ENCODE data around the gene GPSM1. TPM values are rescaled to one million over a fixed set of nuclear protein-coding genes. Genes with fewer than 3 reads are reported as not detected.

GPSM1 gene
- total RNA-seq, 1 donor from 2014 or later = 16.6 TPM

GRCh38 chr9:136331556-136332481 lies 4.5 kb downstream of the GPSM1 start:
- no peak for DNase-seq (ENCODE audit: low spot score)

DNA sequence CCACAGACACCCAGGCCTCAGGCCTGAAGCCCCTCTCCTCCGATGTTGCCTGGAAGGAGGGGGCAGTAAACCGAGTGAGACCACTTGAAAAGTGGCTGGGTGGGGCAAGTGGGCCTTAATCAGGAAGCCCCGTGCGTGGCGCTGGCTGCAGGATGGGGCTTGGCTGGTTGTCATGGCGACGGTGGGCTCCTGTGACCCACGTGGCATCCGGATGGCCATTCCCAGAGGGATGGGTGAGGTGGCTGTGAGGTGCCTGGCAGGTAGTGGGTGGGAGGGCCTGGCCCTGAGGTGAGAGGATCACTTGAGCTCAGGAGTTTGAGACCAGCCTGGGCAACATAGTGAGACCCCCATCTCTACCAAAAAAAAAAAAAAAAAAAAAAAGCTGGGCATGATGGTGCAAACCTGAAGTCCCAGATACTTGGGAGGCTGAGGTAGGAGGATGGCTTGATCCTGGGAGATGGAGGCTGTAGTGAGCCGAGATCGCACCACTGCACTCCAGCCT lies 5.2 kb downstream of the GPSM1 start:
- no peak for DNase-seq (ENCODE audit: low spot score)

GRCh38 chr9:136333045-136333444 lies 5.7 kb downstream of the GPSM1 start:
- DNase-seq (ENCODE audit: low spot score) = no peak

- no peak for DNase-seq (ENCODE audit: low spot score)
Observed at GRCh38 chr9:136333486-136333885, 6.1 kb downstream of the GPSM1 start.

DNA sequence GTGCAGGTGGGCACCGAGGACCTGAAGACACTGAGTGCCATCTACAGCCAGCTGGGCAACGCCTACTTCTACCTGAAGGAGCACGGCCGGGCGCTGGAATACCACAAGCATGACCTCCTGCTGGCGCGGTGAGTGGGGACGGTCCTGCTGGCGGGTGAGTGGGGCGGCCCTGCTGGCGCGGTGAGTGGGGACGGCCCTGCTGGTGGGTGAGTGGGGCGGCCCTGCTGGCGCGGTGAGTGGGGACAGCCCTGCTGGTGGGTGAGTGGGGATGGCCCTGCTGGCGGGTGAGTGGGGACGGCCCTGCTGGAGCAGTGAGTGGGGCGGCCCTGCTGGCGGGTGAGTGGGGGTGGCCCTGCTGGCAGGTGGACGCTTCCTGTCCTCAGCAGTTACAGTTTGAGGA lies 7.2 kb downstream of the GPSM1 start:
- DNase-seq (ENCODE audit: low spot score) = no peak

DNA sequence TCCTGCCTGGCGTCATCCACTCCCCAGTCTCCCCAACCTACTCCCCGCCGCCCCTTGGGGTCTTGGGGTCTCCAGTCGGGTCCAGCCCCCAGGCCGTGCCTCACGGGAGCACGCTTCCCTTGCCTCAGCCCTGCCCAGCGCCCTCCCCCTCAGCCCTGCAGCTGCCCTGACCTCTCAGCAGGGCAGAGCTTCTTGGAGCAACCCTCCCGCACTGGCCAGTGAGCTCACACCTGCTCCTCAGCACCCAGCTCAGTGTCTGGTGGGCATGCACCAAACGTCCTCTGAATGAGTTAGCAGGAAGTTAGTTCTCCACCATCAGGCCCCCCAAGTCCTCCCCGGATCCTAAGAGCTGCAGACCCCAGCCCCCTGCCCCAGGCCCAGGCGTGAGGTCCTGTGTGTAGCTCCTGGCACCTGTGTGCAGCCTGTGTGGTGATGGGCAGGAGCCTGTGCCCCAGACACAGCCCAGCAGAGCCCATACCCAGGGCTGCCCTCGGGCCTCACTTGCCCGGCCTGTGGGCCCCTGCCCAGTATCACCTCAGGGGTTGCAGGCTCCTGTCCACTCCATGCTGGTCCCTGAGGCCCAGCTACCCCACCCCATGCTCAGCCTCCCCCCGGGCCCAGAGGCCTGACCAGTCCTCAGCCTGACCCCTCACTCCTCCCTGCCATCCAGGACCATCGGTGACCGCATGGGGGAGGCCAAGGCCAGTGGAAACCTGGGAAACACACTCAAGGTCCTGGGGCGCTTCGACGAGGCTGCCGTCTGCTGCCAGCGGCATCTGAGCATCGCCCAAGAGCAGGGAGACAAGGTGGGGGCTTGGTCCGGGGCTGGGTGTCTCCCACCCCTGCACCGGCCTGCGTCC lies 8.2 kb downstream of the GPSM1 start:
- no peak for DNase-seq (ENCODE audit: low spot score)

- no peak for DNase-seq (ENCODE audit: low spot score)
Observed at GRCh38 chr9:136336156-136336870, 9.0 kb downstream of the GPSM1 start.

- no peak for DNase-seq (ENCODE audit: low spot score)
Observed at GRCh38 chr9:136336881-136337280, 9.5 kb downstream of the GPSM1 start.

DNA sequence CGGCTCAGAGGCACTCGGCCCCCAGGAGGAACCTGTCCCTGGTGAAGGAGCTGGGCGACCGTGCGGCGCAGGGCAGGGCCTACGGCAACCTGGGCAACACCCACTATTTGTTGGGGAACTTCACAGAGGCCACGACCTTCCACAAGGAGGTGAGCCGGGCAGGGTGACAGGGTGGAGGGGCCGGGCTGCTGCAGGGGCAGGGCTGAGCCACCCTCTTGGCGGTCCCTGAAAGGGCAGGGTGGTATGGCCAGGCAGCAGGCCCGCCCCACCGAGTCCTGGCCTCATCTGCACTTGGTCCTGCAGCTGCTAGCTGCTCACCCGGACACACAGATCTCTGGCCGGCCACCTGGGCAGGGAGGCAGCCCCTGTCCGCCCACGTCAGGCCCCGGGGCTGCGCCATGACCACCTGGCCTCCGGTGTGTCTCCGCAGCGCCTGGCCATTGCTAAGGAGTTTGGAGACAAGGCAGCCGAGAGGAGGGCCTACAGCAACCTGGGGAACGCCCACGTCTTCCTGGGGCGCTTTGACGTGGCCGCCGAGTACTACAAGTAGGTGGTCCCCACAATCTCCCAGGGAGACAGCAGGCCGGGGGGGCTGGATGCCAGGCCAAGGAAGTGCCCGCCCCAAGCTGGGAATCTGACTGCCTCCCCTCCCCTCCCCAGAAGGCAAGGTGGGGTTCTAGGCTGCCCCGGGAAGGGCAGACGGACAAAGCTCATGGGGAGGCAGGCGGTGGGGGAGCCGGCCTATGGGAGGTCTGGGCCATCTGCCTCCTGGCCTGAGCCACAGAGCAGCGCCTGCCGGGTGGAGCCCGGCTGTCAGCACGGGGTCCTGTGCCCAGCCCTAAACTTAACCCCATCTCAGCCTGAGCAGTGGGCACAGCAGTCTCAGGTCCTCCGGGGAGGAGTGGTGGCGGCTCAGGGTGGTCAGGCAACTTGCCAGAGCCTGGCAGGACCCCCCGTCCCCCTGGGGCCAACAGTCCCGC lies 10.4 kb downstream of the GPSM1 start:
- DNase-seq (ENCODE audit: low spot score) = no peak

DNA sequence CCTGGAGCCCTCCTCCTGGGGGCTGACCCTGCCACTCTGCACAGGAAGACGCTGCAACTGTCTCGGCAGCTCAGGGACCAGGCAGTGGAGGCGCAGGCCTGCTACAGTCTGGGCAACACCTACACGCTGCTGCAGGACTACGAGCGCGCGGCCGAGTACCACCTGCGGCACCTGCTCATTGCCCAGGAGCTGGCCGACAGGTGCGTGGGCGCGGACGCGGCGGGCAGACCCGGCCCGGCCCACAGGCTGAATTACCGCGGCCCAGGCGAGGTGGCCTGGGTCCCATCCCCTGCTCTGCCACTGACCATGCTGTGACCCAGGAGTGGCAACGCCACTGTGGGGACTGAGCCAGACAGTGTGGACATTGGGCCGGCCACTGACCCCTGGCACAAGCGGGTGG lies 11.2 kb downstream of the GPSM1 start:
- no peak for DNase-seq (ENCODE audit: low spot score)

DNA sequence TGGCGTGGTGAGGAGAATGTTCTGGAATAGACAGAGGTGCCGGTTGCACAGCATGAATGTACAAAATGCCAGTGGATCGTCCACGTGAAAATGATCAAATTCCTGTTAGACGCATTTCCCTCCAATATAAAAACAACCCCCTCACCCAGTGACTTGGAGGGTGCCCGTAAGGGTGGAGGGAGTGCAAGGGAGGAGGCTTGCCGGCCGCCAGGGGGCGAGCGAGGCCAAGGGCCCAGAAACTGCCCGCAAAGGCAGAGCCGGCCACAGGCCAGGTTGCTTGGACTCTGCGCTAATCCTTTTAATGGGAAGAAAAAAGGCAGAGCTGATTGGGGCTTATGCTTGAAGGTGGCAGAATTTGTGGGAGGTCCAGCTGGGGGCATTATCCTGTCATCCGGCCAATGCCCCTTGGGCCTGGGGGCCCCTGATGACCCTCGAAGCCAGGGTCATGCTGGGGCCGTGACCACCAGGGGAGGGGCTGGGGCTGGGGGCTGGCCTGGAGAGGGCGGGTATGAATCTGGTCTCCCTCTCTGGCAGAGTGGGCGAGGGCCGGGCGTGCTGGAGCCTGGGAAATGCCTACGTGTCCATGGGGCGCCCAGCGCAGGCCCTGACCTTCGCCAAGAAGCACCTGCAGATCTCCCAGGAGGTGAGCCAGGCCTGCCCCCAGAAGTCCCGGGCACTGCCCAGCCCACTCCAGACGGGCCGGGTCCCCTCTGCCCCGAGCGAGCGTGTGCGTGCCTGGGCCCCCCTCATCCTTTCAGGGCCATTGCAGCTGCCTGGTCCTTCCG lies 12.0 kb downstream of the GPSM1 start:
- DNase-seq (ENCODE audit: low spot score) = no peak

DNA sequence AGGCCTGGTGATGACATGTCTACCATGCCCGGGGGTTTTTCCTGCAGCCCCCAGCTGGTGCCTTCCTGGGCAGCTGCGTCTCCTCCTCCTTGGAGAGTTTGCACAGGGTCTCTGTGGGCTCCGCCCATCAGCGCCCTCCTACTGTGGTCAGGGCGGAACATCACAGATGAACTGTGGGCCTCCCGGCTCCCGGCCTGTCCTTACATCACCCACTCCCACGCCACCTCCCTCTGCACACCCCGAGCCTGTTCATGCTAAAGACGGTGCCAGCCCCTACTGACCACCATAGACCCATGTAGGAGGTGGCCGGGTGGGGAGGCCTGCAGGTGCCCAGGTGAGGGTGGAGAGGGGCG lies 12.6 kb downstream of the GPSM1 start:
- DNase-seq (ENCODE audit: low spot score) = no peak

GRCh38 chr9:136340356-136341041 lies 13.2 kb downstream of the GPSM1 start:
- no peak for DNase-seq (ENCODE audit: low spot score)

DNA sequence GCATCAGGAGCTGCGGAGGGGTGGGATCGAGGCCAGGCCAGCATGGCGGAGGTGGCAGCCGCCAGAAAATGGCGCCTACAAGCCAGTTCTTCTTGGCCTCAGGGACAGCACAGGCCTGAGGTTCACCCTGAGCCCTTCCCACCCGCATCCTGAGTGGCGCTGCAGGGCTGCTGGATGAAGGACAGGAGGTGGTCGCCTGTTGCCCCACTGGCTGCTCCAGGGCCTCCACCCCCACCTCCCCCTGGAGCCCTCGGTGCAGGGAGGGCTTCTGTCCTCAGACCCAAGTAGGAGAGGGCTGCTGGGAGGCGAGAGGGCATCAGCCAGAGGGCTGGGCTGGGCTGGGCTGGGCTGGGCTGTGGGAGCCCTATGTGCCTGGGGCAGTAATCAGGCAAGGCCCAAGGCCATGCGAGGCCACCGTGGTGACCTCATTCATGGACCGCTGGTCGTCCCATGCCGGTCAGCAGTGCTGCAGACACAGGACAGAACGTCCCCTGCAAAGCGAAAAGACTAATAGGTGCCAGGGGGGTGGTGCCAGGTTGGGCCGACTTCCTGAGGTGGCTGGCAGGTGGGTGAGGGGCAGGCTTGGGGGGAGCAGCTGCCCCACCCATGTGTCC lies 13.8 kb downstream of the GPSM1 start:
- DNase-seq (ENCODE audit: low spot score) = no peak

DNA sequence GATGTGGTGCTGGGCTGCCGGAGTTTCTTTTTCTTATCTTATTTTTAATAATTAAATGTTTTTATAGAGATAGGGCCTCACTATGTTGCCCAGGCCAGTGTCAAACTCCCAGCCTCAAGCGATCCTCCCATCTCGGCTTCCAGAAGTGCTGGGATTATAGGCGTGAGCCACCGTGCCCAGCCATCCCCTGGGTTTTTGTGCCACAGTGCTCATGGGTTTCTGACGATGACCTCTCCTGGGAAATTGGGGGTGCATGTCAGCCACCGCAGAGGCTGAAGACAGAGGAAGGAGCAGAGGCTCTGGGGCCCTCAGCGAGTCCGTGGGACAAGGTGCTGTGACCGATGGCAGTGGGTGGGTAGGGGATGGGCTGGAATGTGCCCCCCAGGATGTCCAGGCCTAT lies 14.4 kb downstream of the GPSM1 start:
- no peak for DNase-seq (ENCODE audit: low spot score)

- peak; percentile 87 for DNase-seq (ENCODE audit: low spot score)
Observed at GRCh38 chr9:136342181-136343120, 15.1 kb downstream of the GPSM1 start.

DNA sequence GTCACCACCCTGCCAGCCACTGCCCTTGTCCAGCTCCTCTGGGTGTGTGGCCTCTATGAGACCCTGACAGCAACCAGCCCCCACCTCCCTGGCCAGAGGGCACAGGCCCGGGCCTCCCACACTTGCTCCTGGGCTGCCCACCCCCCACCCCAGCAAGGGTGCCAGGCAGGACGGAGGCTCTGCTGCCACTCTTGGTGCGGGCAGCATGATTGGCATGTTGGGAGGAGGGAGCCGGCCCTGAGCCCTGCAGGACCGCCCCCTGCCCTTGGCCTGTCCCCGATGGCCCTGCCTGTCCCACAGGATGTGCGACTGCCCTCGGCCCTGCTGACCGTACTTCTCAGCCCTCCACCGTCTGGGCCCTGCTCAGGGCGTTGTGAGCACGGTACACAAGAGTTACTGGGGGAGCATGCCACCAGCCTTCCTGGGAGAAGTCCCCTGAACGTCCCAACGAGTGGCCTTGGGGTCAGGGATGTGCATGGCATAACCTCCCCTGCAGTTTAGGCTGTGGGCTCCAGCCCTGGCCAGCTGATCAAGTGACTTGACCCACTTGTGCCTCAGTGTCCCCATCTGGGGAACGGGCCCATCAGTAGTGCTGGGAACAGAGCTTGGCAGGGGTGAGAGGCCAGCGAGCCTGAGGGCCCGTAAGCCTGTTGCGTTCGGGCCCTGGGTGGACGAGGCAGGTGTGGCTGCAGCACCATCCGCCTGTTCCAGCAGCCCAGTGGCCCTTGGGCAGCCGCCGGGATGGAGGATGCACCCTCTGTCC lies 16.0 kb downstream of the GPSM1 start:
- DNase-seq (ENCODE audit: low spot score) = no peak
